GM23338 (cell line): ENCODE data around the gene KISS1R. TPM values are rescaled to one million over a fixed set of nuclear protein-coding genes. Genes with fewer than 3 reads are reported as not detected.

Source experiments
- ATAC-seq: fragments of 200-7000 bp; cut with Tn5 transposase; 3 replicates; pipeline ENCODE4 v1.9.1; 2020
- DNase-seq: peaks from one replicate; pipeline ENCODE4 v3.0.0-alpha.2; 2015; ENCODE audit warnings: low spot score
- H2AFZ ChIP-seq: fragments of 200-600 bp; sonication (generic); 2 replicates; pipeline ENCODE4 v1.8.0; 2016; ENCODE audit warnings: antibody characterized with exemption, mild to moderate bottlenecking, moderate library complexity
- H3F3A ChIP-seq: fragments of 200-600 bp; sonication (generic); replicated peaks from 2 replicates; pipeline ENCODE4 v1.8.0; 2017; ENCODE audit warnings: antibody characterized with exemption, mixed run types, low read depth
- H3K27ac ChIP-seq: fragments of 200-600 bp; sonication (generic); 2 replicates; pipeline ENCODE4 v1.6.1; 2016; ENCODE audit warnings: low read depth
- H3K27me3 ChIP-seq: fragments of 200-600 bp; sonication (generic); 2 replicates; pipeline ENCODE4 v1.8.0; 2016; ENCODE audit warnings: mild to moderate bottlenecking, mixed run types, moderate library complexity; ENCODE audit not compliant: insufficient read depth
- H3K36me3 ChIP-seq: fragments of 200-600 bp; sonication (generic); 2 replicates; pipeline ENCODE4 v1.8.0; 2016; ENCODE audit warnings: mild to moderate bottlenecking; ENCODE audit not compliant: insufficient read depth
- H3K4me1 ChIP-seq: fragments of 200-600 bp; sonication (generic); 2 replicates; pipeline ENCODE4 v1.8.0; 2016; ENCODE audit warnings: mild to moderate bottlenecking, moderate library complexity; ENCODE audit not compliant: insufficient read depth
- H3K4me2 ChIP-seq: fragments of 200-600 bp; sonication (generic); 2 replicates; pipeline ENCODE4 v1.7.1; 2017; ENCODE audit warnings: mixed run types
- H3K4me3 ChIP-seq: fragments of 200-600 bp; sonication (generic); 2 replicates; pipeline ENCODE4 v1.6.1; 2016; ENCODE audit warnings: mixed run types
- H3K79me2 ChIP-seq: fragments of 200-600 bp; sonication (generic); replicated peaks from 2 replicates; pipeline ENCODE4 v1.8.0; 2017; ENCODE audit warnings: mild to moderate bottlenecking; ENCODE audit not compliant: insufficient read depth
- H3K9me2 ChIP-seq: fragments of 200-600 bp; sonication (generic); 2 replicates; pipeline ENCODE4 v1.8.0; 2017; ENCODE audit not compliant: insufficient read depth
- H4K20me1 ChIP-seq: fragments of 200-600 bp; sonication (generic); replicated peaks from 2 replicates; pipeline ENCODE4 v1.8.0; 2017; ENCODE audit warnings: mild to moderate bottlenecking; ENCODE audit not compliant: insufficient read depth
- H3K27ac Mint-ChIP-seq: 2 replicates; pipeline ENCODE4 v1.8.0; 2020; ENCODE audit warnings: inconsistent platforms, mild to moderate bottlenecking, moderate library complexity, mixed read lengths
- H3K27me3 Mint-ChIP-seq: 3 replicates; pipeline ENCODE4 v1.8.0; 2022; ENCODE audit warnings: low read depth, mild to moderate bottlenecking, moderate library complexity, mixed read lengths, inconsistent platforms; ENCODE audit not compliant: insufficient read depth, poor library complexity
- H3K36me3 Mint-ChIP-seq: 3 replicates; pipeline ENCODE4 v1.8.0; 2021; ENCODE audit warnings: low read depth, mild to moderate bottlenecking, inconsistent platforms, moderate library complexity, mixed read lengths
- H3K4me1 Mint-ChIP-seq: 3 replicates; pipeline ENCODE4 v1.8.0; 2020; ENCODE audit warnings: mild to moderate bottlenecking, inconsistent platforms, mixed read lengths
- H3K4me3 Mint-ChIP-seq: 3 replicates; pipeline ENCODE4 v1.8.0; 2021; ENCODE audit warnings: moderate library complexity, mild to moderate bottlenecking, inconsistent platforms, mixed read lengths
- H3K9me3 Mint-ChIP-seq: 3 replicates; pipeline ENCODE4 v1.8.0; 2020; ENCODE audit warnings: moderate library complexity, mild to moderate bottlenecking, inconsistent platforms, mixed read lengths
- CREB1 ChIP-seq: fragments of 250-450 bp; sonication (Bioruptor Pico); IDR thresholded peaks from 2 replicates; pipeline ENCODE4 v1.5.0; 2020; ENCODE audit warnings: low read depth, mild to moderate bottlenecking, moderate library complexity
- CTCF ChIP-seq, 2 experiments: fragments of 200-600 bp in 1 of 2; sonication (generic) in 1 of 2; conservative IDR thresholded peaks; 2 replicates each; pipeline versions ENCODE4 v1.5.1 to v1.6.1; 2016 to 2017; ENCODE audit warnings: antibody characterized with exemption in 2 of 2, low read depth in 2 of 2, mild to moderate bottlenecking in 2 of 2, moderate library complexity in 1 of 2
- ETS1 ChIP-seq: IDR thresholded peaks from 2 replicates; pipeline ENCODE4 v1.6.1; 2016; ENCODE audit warnings: antibody characterized with exemption
- EZH2 ChIP-seq: fragments of 200-600 bp; sonication (generic); IDR thresholded peaks from one replicate; pipeline ENCODE4 v1.8.0; 2017; ENCODE audit warnings: antibody characterized with exemption, mild to moderate bottlenecking, low read depth; ENCODE audit not compliant: unreplicated experiment
- EZH2phosphoT487 ChIP-seq: fragments of 200-600 bp; sonication (generic); IDR thresholded peaks from one replicate; pipeline ENCODE4 v1.8.1; 2018; ENCODE audit warnings: antibody characterized with exemption; ENCODE audit not compliant: unreplicated experiment
- JUNB ChIP-seq: IDR thresholded peaks from one replicate; pipeline ENCODE4 v1.6.1; 2016; ENCODE audit warnings: antibody characterized with exemption; ENCODE audit not compliant: unreplicated experiment
- NANOG ChIP-seq: IDR thresholded peaks from 2 replicates; pipeline ENCODE4 v1.6.1; 2016; ENCODE audit warnings: antibody characterized with exemption, borderline replicate concordance
- POLR2AphosphoS5 ChIP-seq: IDR thresholded peaks from 2 replicates; pipeline ENCODE4 v1.6.1; 2016; ENCODE audit warnings: antibody characterized with exemption, low read depth
- REST ChIP-seq: IDR thresholded peaks from one replicate; pipeline ENCODE4 v1.6.1; 2018; ENCODE audit warnings: antibody characterized with exemption; ENCODE audit not compliant: unreplicated experiment
- STAT1 ChIP-seq: IDR thresholded peaks from one replicate; pipeline ENCODE4 v1.6.1; 2016; ENCODE audit warnings: antibody characterized with exemption; ENCODE audit not compliant: unreplicated experiment
- ZNF114 ChIP-seq: fragments of 250-450 bp; sonication (Bioruptor Pico); IDR thresholded peaks from 2 replicates; pipeline ENCODE4 v1.5.0; 2020; ENCODE audit warnings: mild to moderate bottlenecking, moderate library complexity
- ZNF331 ChIP-seq: fragments of 250-450 bp; sonication (Bioruptor Pico); IDR thresholded peaks from 2 replicates; pipeline ENCODE4 v1.5.0; 2020; ENCODE audit warnings: low read depth, mild to moderate bottlenecking, moderate library complexity
- ZNF462 ChIP-seq: fragments of 250-450 bp; sonication (Bioruptor Pico); IDR thresholded peaks from 2 replicates; pipeline ENCODE4 v1.5.0; 2020; ENCODE audit warnings: mild to moderate bottlenecking, moderate library complexity
- polyA plus RNA-seq: library from polyadenylated mRNA; unstranded; fragments of >200 nt; fragmentation: Nextera tagmentation; extraction: Ambion mirVana; gene quantifications from 2 replicates; pipeline ENCODE4 v1.2.1, GENCODE V29; 2016
- total RNA-seq: library from RNA; depleted of rRNA; stranded (reverse); fragments of >200 nt; shearing (Covaris generic); gene quantifications from 2 replicates; pipeline ENCODE4 v1.2.3, GENCODE V29; 2014

KISS1R gene
- total and polyA plus RNA-seq, 2 experiments from 2014 or later: 0.78 to 4.0 TPM

GRCh38 chr19:938233-938923 lies 21.2 kb downstream of the KISS1R start:
- H3K4me1 ChIP-seq: 0 out of 2 replicates have a peak, but pooled peaks cover 4% of the 10 kb centered on the region
- no peak for ATAC-seq
- H2AFZ ChIP-seq: no peak overlapping the region
- Mint-ChIP-seq H3K36me3 (peaks cover 39% of the 10 kb centered on the region), H3K27ac (peak overlapping the region; percentile 30; the same call in 1 of the 2 replicates), H3K9me3 (peaks cover 2% of the 10 kb centered on the region; the same call in 2 of the 3 replicates), H3K27me3 (peaks cover 14% of the 10 kb centered on the region), H3K4me3 (no peak overlapping the region), H3K4me1 (peaks cover 4% of the 10 kb centered on the region; the same call in 2 of the 3 replicates)
- peaks cover 82% of the 10 kb centered on the region for H3K79me2 ChIP-seq
- H3K4me2 ChIP-seq: no peak overlapping the region
- H3K27ac ChIP-seq: peak overlapping the region; percentile 59; the same call in 1 of the 2 replicates
- peaks cover 11% of the 10 kb centered on the region for H4K20me1 ChIP-seq
- DNase-seq: no peak
- no peak for TF ChIP-seq ZNF114 (CRISPR knock-in tag)
- TF ChIP-seq EZH2: no peak
- TF ChIP-seq POLR2AphosphoS5: no peak
- TF ChIP-seq NANOG: no peak
- TF ChIP-seq STAT1: no peak
- TF ChIP-seq ZNF462 (CRISPR knock-in tag): no peak
- TF ChIP-seq ETS1: no peak
- no peak for TF ChIP-seq JUNB
- no peak for TF ChIP-seq ZNF331 (CRISPR knock-in tag)
- TF ChIP-seq CTCF (conservative IDR thresholded peaks at IDR 0.05; ENCODE audit: low read depth in 2 of 2): no peak
- no peak for TF ChIP-seq CREB1 (CRISPR knock-in tag)
- no peak for TF ChIP-seq REST
- no peak for TF ChIP-seq EZH2phosphoT487
- H3K36me3 ChIP-seq: no peaks in the 10 kb centered on the region
- H3F3A ChIP-seq: 0 out of 2 replicates have a peak, but pooled peaks cover 3% of the 10 kb centered on the region
- no peak overlapping the region for H3K4me3 ChIP-seq
- no peaks in the 10 kb centered on the region for H3K9me2 ChIP-seq
- no peaks in the 10 kb centered on the region for H3K27me3 ChIP-seq
